HepG2 (cell line): ENCODE data around the gene HNRNPL. TPM values are rescaled to one million over a fixed set of nuclear protein-coding genes. Genes with fewer than 3 reads are reported as not detected.

ENCODE experiments used
- HNRNPK ChIP-seq: fragments of 200-400 bp; formaldehyde crosslinking; IDR thresholded peaks from 2 replicates; pipeline ENCODE4 v1.6.1; 2018; ENCODE audit warnings: low read length, low read depth, moderate library complexity, mild to moderate bottlenecking; ENCODE audit not compliant: poor library complexity, severe bottlenecking
- ISX ChIP-seq: sonication (generic); formaldehyde crosslinking; conservative IDR thresholded peaks from 2 replicates; pipeline ENCODE4 v1.5.0; 2020; ENCODE audit warnings: missing genetic modification reagents
- KAT8 ChIP-seq: IDR thresholded peaks from 2 replicates; pipeline ENCODE4 v1.6.1; 2016; ENCODE audit warnings: missing genetic modification reagents, missing compliant biosample characterization
- KIAA2018 ChIP-seq: sonication (generic); formaldehyde crosslinking; IDR thresholded peaks from 2 replicates; pipeline ENCODE4 v1.5.0; 2020; ENCODE audit warnings: mild to moderate bottlenecking, missing genetic modification reagents, borderline replicate concordance
- KLF13 ChIP-seq: sonication (generic); formaldehyde crosslinking; IDR thresholded peaks from 2 replicates; pipeline ENCODE4 v1.4.0; 2020; ENCODE audit warnings: mild to moderate bottlenecking, missing genetic modification reagents
- NR1H2 ChIP-seq: sonication (generic); formaldehyde crosslinking; IDR thresholded peaks from 2 replicates; pipeline ENCODE4 v1.8.1; 2022; ENCODE audit warnings: low read depth, missing genetic modification reagents, borderline replicate concordance
- NR2C2 ChIP-seq: sonication (generic); formaldehyde crosslinking; IDR thresholded peaks from 2 replicates; pipeline ENCODE4 v1.4.0; 2020; ENCODE audit warnings: missing genetic modification reagents, mild to moderate bottlenecking, moderate library complexity, borderline replicate concordance
- RCOR2 ChIP-seq: IDR thresholded peaks from 2 replicates; pipeline ENCODE4 v1.6.1; 2016; ENCODE audit warnings: missing biosample characterization, missing genetic modification reagents
- SMAD9 ChIP-seq: sonication (generic); formaldehyde crosslinking; IDR thresholded peaks from 2 replicates; pipeline ENCODE4 v1.5.1; 2020; ENCODE audit warnings: mild to moderate bottlenecking, missing genetic modification reagents
- YEATS2 ChIP-seq: sonication (generic); formaldehyde crosslinking; IDR thresholded peaks from 2 replicates; pipeline ENCODE4 v1.4.0; 2020; ENCODE audit warnings: missing genetic modification reagents, borderline replicate concordance
- ZNF44 ChIP-seq: sonication (generic); formaldehyde crosslinking; IDR thresholded peaks from 2 replicates; pipeline ENCODE4 v1.5.1; 2020; ENCODE audit warnings: mild to moderate bottlenecking, missing genetic modification reagents
- ZNF496 ChIP-seq: sonication (generic); formaldehyde crosslinking; IDR thresholded peaks from 2 replicates; pipeline ENCODE4 v1.8.1; 2023; ENCODE audit warnings: mild to moderate bottlenecking, moderate library complexity, missing genetic modification reagents; ENCODE audit not compliant: insufficient replicate concordance
- ZNF768 ChIP-seq: sonication (generic); formaldehyde crosslinking; IDR thresholded peaks from 2 replicates; pipeline ENCODE4 v1.4.0; 2020; ENCODE audit warnings: missing genetic modification reagents
- ZXDC ChIP-seq: sonication (generic); formaldehyde crosslinking; IDR thresholded peaks from 2 replicates; pipeline ENCODE4 v1.5.0; 2020; ENCODE audit warnings: mild to moderate bottlenecking, missing genetic modification reagents
- polyA plus RNA-seq, 8 experiments: library from polyadenylated mRNA; depleted of rRNA in 3 of 8; stranded (reverse) in 7 of 8; unstranded in 1 of 8; fragments of >200 nt; fragmentation: Illumina TruSeq in 4 of 8; extraction: Trizol in 4 of 8; gene quantifications; 2 replicates each; pipeline versions ENCODE4 v1.2.1 to v1.2.3, GENCODE V29; 2011 to 2016; ENCODE audit warnings: low read depth in 4 of 8, missing spikeins in 1 of 8, mixed read lengths in 1 of 8; ENCODE audit not compliant: insufficient read depth in 1 of 8
- total RNA-seq, 5 experiments: library from RNA; depleted of rRNA; stranded (reverse); fragments of >200 nt; fragmentation: Illumina TruSeq; extraction: Trizol; gene quantifications; 2 replicates each; pipeline ENCODE4 v1.2.3, GENCODE V29; 2016; ENCODE audit warnings: low read depth in 1 of 5

HNRNPL gene
- total and polyA plus RNA-seq, 2 of the 13 experiments (the other 11 are each of a cell fraction or from before 2014, with no cell fraction given), result 156 to 278 TPM

- TF ChIP-seq ZNF44 (CRISPR knock-in tag), result no peak; the same call in 1 of the 2 replicates
- TF ChIP-seq HNRNPK, result no peak
- no peak; the same call in 1 of the 2 replicates for TF ChIP-seq NR2C2 (CRISPR knock-in tag)
- peak; percentile 61; the same call in 1 of the 2 replicates for TF ChIP-seq YEATS2 (CRISPR knock-in tag)
- no peak for TF ChIP-seq ZNF768
- no peak for TF ChIP-seq SMAD9 (CRISPR knock-in tag)
- TF ChIP-seq ISX (CRISPR knock-in tag), result no peak
- TF ChIP-seq KAT8 (CRISPR knock-in tag), result no peak
- no peak for TF ChIP-seq RCOR2
- no peak for TF ChIP-seq ZNF496 (CRISPR knock-in tag)
- no peak for TF ChIP-seq ZXDC (CRISPR knock-in tag)
- no peak for TF ChIP-seq KLF13 (CRISPR knock-in tag)
- TF ChIP-seq NR1H2 (CRISPR knock-in tag), result no peak
- no peak for TF ChIP-seq KIAA2018 (CRISPR knock-in tag)
Observed at GRCh38 chr19:38850436-38850975, 720 bp upstream of the HNRNPL start (continued).
